GM21515 (cell line): ENCODE results near the gene RGS9BP.
"Not testable (repeated sequence)": the region's sequence is repeated elsewhere in the genome, so short reads cannot be mapped to it uniquely, and the experiment has no call there.

ENCODE experiments used
- ATAC-seq: cut with Tn5 transposase; IDR thresholded peaks from one replicate; pipeline ENCODE4 v1.9.1; 2021; ENCODE audit not compliant: unreplicated experiment

Gene RGS9BP

GRCh38 chr19:32675720-32676185 is at the start of gene RGS9BP:
Gene RGS9BP (plus strand): TSS chr19:32675848. CDS start chr19:32676264, 416 bp downstream.
- no peak for ATAC-seq

GRCh38 chr19:32626969-32627368 is 48.7 kb upstream of the RGS9BP start:
- no peak for ATAC-seq

- no peak for ATAC-seq
Observed at GRCh38 chr19:32627714-32628270, 47.9 kb upstream of the RGS9BP start.

GRCh38 chr19:32630338-32630737 is 45.3 kb upstream of the RGS9BP start:
- no peak for ATAC-seq

GRCh38 chr19:32631381-32631780 is 44.3 kb upstream of the RGS9BP start:
- ATAC-seq = no peak

GRCh38 chr19:32637480-32637879 is 38.2 kb upstream of the RGS9BP start:
- no peak for ATAC-seq

- no peak for ATAC-seq
Observed at GRCh38 chr19:32638625-32639024, 37.0 kb upstream of the RGS9BP start.

GRCh38 chr19:32642771-32643170 is 32.9 kb upstream of the RGS9BP start:
- ATAC-seq = no peak

GRCh38 chr19:32646556-32646955 is 29.1 kb upstream of the RGS9BP start:
- no peak for ATAC-seq

GRCh38 chr19:32647361-32647760 is 28.3 kb upstream of the RGS9BP start:
- ATAC-seq = no peak

GRCh38 chr19:32649751-32650150 is 25.9 kb upstream of the RGS9BP start:
- no peak for ATAC-seq

- ATAC-seq = no peak
Observed at GRCh38 chr19:32650671-32651070, 25.0 kb upstream of the RGS9BP start.

GRCh38 chr19:32651729-32652140 is 23.9 kb upstream of the RGS9BP start:
- ATAC-seq = no peak

- ATAC-seq = not testable (repeated sequence)
Observed at GRCh38 chr19:32652331-32652730, 23.3 kb upstream of the RGS9BP start.

GRCh38 chr19:32652894-32653598 is 22.6 kb upstream of the RGS9BP start:
- ATAC-seq = no peak

GRCh38 chr19:32653599-32653915 is 22.1 kb upstream of the RGS9BP start:
- ATAC-seq = no peak

GRCh38 chr19:32656379-32656778 is 19.3 kb upstream of the RGS9BP start:
- not testable (repeated sequence) for ATAC-seq

GRCh38 chr19:32658075-32658474 is 17.6 kb upstream of the RGS9BP start:
- no peak for ATAC-seq

- ATAC-seq = no peak
Observed at GRCh38 chr19:32658527-32658926, 17.1 kb upstream of the RGS9BP start.

GRCh38 chr19:32661318-32661717 is 14.3 kb upstream of the RGS9BP start:
- ATAC-seq = no peak

GRCh38 chr19:32662186-32662585 is 13.5 kb upstream of the RGS9BP start:
- ATAC-seq = no peak

GRCh38 chr19:32666084-32666483 is 9.6 kb upstream of the RGS9BP start:
- no peak for ATAC-seq

- no peak for ATAC-seq
Observed at GRCh38 chr19:32669310-32669709, 6.3 kb upstream of the RGS9BP start.
